GM21529 (cell line): ENCODE data around the gene VWA8.

Source experiments
- ATAC-seq: cut with Tn5 transposase; IDR thresholded peaks from one replicate; pipeline ENCODE4 v1.9.1; 2021; ENCODE audit not compliant: unreplicated experiment

VWA8 gene

DNA sequence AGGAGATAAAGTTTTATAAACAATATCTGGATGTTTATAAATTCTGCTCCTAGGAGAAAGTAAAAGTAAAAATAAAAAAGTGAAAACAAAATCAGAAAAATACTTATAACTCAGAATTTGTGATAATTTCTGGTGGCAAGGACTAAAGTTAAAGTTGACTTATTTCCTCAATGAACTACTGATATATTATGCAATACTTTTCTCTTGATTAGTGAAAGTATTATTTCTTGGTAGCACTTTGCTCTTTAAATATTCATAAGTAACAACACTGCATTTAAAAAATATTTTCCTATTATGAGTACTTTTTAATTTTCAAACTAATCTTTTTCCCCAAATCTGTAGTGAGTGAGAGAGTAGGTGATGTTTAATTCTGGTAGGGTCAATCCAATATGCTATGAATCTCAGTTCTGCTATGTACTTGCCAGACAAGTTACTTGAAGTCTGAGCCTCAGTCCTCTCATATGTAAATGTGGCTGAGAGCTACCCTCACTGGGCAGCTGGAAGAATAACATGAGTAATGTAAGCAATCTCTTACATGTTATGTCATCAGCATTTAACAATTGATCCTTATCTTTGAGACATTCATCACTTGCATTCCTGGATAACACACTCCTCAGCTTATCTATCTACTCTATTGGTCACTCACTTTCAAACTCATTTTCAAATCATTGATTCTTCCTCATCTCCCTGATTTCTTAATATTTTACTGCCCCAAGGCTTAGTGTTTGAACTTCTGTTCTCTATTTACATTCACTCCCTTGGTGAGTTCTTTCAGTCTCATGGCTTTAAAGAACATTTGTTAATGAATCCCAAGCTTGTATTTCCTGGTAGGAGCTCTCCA is 264.5 kb downstream of the VWA8 start:
- ATAC-seq, result no peak

- peak; percentile 76 for ATAC-seq
Measured at GRCh38 chr13:41694545-41695301, 266.2 kb downstream of the VWA8 start.

GRCh38 chr13:41693434-41693833 is 267.5 kb downstream of the VWA8 start:
- no peak for ATAC-seq

DNA sequence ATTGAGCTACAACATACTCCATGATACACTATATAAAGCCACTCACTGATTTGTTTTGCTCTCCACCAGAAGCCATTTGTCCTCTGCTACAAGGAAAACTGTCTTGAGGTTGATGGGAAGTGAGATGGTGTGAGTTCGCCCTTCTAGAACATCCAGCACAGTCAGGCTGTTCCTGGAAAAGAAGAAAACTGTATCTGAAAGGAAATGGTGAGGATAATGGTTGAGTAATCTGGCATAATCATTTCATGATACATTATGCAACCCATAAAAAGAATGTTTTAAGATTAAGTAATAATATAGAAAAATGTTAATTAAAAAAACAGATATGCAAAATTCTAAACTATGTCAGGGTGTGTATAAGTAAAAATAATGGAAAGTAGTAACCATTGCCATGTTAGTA is 269.6 kb downstream of the VWA8 start:
- ATAC-seq, result no peak

DNA sequence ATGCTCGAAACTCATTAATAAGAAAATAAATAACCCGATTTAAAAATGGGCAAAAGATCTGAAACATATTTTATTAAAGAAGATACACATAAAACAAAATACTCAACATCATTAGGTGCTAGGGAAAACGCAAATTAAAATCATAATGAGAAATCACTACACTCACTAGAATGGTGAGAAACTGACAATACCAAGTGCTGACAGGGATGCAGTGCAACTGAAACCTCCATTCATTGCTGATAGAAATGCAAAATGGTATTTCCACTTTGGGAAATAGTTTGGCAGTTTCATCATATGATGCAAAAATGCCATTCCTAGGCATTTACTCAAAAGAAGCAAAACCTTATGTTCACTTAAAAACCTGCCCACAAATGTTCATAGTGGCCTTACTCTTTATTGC is 278.1 kb downstream of the VWA8 start:
- ATAC-seq, result no peak

- no peak for ATAC-seq
Measured at GRCh38 chr13:41682001-41682400, 278.9 kb downstream of the VWA8 start.

DNA sequence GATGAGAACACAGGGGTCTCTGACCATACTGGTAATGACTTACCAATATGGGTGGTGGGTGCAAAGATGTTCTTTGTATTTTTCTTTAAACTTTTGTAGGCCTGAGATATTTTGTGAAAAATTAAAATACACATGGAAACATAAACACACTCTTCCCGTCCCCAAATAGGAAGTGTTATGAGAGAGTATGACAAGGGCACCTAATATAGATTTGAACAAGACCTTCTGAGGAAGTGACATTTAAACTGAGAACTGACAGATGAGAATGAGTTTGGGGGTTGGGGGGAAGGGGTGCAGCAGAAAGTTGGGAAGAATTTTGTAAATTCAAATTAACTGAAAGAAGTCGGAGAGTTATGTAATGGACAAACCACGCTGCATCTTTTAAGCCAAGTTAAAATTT is 279.3 kb downstream of the VWA8 start:
- no peak for ATAC-seq

DNA sequence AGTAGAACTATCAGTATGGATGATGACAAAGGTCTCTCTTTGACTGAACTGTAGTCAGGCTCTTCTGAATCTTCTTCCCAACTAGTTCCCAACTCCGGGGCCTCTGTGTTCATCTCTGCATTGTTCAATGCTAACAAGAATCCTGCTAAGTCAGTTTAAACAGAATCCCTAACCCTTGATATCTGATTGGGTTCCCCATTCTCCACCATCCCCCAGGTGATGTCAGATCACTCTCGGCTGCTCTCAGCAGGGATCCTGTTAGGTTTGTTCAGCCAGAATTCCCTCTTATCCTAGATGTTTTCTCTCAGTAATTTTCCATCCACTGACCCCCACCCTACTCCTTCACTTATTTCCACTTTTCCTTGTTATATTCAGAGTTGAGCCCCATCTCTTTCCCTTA is 280.0 kb downstream of the VWA8 start:
- ATAC-seq, result no peak

GRCh38 chr13:41678848-41679247 is 282.1 kb downstream of the VWA8 start:
- no peak for ATAC-seq

GRCh38 chr13:41678249-41678648 is 282.7 kb downstream of the VWA8 start:
- no peak for ATAC-seq

DNA sequence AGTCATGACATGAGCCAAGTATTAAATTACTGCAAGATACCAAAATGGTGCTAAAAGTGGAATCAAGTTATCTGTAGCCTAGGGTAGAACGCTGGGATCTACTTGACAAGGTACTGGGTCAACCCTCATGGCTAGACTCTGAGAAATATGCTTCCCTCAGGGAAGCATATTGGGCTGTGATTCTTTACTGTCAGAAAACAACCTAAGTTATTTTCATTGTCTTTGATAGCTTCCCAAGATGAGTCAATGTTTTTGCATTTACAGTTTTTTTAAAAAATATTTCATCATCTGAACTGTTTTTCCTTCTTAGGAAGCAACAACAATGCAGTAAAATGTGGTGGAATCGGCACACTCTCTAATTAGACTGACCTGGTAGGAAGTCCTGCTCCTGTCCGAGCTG is 285.6 kb downstream of the VWA8 start:
- ATAC-seq, result no peak

GRCh38 chr13:41674246-41674645 is 286.7 kb downstream of the VWA8 start:
- ATAC-seq, result no peak

GRCh38 chr13:41673640-41674039 is 287.3 kb downstream of the VWA8 start:
- ATAC-seq, result no peak

DNA sequence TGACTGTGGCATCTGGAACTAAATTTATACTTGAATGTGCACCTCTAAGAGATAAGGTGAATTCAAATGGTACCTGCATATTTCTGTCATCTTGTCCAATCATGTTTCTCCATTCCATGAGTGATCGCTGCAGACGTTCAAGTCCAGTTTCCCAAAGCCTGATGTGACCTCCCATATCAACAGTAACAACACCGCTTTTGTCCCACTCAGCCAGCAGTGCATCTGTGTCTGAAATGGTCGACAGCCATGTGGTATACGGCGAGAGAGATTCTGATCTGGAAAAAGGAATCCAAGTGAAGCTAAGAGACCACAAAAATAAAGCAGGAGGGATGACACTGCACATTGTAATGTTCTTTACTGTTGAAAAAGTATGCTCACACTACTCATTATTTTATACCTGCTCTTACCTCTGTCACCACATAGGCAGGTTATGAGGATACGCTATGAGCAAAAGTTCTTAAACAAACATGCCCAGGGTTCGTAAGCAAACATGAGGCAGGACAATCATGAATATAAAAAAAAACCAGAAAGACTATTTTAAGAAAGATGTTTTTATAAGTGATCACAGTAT is 290.0 kb downstream of the VWA8 start:
- no peak for ATAC-seq

- peak; percentile 93 for ATAC-seq
Measured at GRCh38 chr13:41668130-41668757, 292.7 kb downstream of the VWA8 start.

DNA sequence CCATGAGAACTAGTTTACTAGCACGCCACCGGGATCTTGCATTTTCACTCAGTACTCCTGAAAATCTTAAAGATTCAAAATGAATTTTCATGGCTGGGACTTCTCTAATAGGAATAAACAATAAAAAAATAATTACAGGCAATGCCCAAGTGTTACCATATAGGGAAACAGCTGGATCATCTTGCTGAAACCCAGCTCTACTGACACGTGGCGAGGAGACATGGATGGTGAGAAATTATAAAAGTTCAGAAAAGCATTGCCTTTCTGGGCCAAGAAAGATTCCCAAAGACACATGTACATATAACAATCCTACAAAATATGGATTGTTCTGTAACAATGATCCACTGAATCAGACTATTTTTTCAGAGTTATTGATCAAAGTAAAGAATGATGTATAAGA is 294.3 kb downstream of the VWA8 start:
- no peak for ATAC-seq

- ATAC-seq, result no peak
Measured at GRCh38 chr13:41660411-41660810, 300.5 kb downstream of the VWA8 start.

GRCh38 chr13:41658057-41658661 is 302.8 kb downstream of the VWA8 start:
- ATAC-seq, result no peak

GRCh38 chr13:41655997-41656396 is 304.9 kb downstream of the VWA8 start:
- no peak for ATAC-seq

- no peak for ATAC-seq
Measured at GRCh38 chr13:41654796-41655195, 306.1 kb downstream of the VWA8 start.

DNA sequence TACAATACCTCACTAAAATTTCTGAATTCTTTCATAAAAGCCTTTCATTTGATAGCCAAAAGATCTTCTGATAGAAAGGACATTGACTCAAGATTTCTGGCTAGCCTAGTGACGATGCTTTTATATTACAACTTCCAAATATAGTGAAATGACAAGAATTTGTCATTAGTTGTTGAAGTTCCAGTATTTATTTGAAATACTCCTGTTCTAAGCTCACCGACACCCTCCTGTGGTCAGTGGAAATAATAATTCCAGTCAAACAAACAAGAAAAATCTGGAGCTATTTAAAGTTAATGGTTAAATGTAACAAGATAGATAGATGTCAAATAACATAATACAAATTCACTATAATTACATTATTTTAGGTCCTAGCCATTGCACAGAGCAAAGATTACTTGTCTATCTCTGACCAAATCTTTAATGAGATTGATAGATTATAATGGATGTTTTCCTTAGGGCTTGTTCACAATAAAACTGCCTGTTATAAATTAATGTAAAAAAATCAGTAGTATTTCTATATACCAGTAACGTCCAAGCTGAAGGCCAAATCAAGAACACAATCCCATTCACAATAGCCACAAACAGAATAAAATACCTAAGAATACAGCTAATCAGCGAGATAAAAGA is 308.1 kb downstream of the VWA8 start:
- ATAC-seq, result no peak
